Left hindlimb (tissue), 1 donor: ENCODE measurements around the gene PRICKLE3.
A peak's percentile ranks its signal among the peaks of the same experiment; 100 is the strongest.
"Not testable (repeated sequence)": the region's sequence is repeated elsewhere in the genome, so short reads cannot be mapped to it uniquely, and the experiment has no call there.

ENCODE experiments used
- DNase-seq: peaks from one replicate; pipeline ENCODE4 v3.0.0-alpha.2; 2018

PRICKLE3 gene

DNA sequence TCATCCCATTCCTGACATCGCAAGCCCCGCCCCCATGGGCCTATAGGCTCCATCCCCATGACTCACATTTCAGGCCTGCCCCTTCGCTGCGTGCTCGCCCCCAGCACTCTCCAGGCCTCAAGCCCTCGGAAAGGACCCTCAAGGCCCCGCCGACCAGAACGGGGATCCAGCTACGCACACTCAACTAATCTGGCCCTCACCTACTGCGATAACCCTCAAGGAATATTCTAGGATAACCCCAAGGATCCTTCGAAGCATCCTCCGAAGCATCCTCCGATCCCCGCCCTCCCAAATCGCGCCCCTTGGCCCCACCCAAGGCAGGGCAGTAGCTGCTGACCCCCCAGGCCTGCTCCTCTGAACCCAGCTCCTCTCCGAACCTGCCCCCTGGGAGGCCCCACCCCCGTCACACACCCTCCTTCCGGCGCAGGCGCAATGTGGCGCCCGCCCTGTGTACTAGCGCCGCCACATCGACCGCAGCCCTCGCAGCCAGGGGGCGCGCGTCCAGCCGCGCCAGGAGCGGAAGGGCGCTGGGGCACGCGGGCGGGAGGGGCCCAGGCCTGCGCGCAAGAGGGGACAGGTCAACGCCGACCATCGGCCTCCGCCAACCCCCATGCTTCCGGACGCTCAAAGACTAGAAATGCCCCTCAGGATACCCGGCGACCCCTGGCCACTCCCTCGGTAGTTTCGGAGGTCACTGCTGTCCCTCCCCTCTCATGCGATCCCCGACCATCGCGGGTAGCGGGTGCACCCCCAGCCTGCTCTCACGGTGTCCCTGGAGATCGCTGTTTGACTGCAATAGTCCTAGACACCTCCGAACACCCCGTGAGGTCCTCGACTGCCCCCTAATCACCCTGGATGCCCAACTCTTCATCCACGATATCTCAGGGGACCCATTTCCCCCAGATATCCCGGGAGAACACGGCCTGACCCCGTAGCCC, 30.0 kb downstream of the PRICKLE3 start:
- DNase-seq: peak; percentile 92

DNA sequence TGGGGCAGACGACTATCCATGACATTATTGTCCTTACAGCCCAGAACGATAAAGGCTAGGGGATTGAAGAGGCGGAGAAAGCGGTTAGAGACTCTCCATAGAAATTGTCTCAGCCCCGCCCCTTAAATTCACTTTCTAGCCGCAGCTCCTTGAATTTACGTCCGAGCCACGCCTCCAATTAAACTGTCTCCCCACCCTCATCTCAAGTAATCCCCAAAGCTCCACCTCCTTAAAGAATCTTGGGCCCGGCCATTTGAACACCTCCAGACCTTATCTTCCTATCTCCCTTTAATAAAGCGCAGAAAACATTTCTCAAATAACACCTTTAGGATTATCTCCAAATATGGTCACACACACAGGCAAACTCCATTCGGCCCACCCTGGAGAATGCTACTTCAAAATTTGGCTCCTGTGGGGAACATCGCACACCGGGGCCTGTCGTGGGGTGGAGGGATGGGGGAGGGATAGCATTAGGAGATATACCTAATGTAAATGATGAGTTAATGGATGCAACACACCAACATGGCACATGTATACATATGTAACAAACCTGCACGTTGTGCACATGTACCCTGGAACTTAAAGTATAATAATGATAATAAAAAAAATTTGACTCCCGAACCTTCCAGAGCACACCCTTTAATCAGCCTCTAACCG, 30.8 kb downstream of the PRICKLE3 start:
- DNase-seq: peak; percentile 48

DNA sequence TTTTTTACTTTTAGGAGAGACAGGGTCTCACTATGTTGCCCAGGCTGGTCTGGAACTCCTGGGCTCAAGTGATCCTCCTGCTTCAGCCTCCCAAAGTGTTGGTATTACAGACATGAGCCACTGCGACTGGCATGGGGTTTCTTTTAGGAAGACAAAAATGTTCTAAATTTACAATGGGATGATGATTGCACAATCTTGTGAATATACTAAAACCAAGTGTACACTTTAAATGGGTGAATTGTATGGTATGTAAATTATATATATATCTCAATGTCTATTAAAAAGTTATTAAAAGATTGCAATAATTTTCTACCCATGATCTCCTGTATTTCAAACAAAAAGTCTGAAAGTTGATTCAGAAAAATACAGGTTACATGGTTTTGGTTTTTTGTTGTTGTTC, 32.7 kb downstream of the PRICKLE3 start:
- no peak for DNase-seq

DNA sequence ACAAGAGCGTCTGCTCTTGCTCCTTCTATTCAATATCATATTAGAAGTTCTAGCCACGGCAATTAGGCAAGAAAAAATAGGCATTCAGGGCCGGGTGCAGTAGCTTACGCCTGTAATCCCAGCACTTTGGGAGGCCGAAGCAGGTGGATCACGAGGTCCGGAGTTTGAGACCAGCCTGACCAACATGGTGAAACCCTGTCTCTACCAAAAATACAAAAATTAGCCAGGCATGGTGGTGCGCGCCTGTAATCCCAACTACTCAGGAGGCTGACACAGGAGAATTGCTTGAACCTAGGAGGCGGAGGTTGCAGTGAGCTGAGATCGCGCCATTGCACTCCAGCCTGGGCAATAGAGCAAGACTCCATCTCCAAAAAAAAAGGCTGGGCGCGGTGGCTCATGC, 36.9 kb downstream of the PRICKLE3 start:
- DNase-seq: not testable (repeated sequence)

DNA sequence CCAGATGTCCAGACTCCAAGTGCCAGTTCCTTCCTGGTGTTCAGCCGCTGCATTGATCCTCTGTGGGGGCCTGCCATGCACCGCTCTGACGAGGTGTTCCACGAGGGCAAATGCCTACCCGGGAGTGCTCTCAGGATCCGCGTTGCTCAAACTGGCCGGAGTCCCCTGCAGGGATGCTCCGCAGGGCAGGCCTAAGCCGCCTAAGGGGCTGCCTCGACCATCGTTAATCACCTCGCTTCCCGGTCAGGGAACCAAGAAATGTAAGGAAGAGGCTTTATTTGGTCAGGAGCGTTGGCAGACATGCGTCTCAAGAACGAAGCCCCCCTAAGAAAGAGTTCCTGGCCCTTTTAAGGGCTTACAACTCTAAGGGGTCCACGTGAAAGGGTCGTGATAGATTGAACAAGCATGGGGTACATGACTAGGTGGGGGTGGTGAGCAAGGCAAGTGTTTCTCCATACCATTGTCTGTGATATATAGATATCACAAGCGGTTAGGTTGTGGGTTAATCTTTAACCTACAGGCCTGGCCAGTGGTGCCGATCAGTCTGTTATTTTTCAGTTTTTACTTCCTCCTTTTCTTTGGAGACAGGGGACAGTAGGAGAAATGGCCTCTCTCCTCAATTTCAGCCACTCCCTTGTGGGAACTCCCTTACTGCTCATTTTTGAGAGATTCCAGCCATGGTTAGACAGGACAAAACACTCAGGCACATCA, 37.6 kb downstream of the PRICKLE3 start:
- DNase-seq: not testable (repeated sequence)

DNA sequence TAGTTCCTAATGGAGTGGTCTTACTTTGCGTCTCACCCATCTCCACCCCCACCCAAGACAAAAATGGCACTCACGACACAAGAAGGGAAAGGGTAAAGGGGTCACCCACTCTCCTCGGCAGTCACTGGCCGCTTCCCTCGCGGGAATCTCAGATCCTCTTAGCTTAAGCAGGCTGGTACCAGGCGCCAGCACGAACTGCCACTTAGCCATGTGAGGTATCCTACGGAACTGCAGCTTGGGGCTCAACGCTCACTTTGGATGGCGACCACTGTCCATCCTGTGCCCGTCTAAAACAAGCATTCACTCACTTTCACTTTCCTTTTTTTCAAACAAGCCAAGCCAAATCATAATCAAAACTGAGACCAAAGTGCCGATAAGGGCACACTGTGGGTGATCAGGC, 38.2 kb downstream of the PRICKLE3 start:
- no peak for DNase-seq

DNA sequence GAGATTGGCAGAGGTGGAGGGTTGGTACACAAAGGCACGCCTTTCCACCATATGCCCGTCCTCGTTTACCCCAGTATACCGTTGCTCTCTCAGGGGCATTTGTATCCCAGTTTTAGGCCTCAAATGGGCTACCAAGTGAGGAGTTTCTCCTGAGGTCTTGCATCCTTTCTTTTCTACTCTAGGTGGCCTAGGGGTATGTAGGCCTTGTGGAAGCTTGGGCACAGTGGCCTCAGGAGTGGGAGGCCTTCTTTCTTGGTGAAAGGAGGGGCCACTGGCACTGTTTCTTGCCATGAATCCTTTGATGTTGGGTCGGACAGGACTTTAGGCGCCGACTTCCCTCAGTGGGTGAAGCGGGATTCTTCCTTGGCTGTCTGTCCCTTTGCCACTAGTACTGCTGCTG, 38.9 kb downstream of the PRICKLE3 start:
- DNase-seq: no peak

DNA sequence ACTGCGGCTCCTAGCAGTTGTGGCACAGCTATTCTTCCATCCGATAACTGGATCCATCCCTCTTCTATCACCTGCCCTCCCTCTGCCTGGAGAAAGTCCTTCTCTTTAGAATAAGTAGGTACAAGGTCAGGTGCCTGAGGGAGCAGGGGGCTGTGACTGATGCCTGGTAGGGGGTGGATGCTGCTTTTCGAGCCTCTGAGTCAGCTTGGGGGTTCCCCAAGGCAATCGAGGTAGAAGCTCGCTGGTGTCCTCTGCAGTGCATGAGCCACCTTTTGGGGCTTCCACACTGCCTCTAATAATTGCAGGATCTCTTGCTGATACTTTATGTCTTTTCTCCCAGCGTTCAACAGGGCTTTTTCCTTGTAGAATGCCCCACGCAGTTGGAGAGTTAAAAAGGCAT, 43.0 kb downstream of the PRICKLE3 start:
- DNase-seq: not testable (repeated sequence)

DNA sequence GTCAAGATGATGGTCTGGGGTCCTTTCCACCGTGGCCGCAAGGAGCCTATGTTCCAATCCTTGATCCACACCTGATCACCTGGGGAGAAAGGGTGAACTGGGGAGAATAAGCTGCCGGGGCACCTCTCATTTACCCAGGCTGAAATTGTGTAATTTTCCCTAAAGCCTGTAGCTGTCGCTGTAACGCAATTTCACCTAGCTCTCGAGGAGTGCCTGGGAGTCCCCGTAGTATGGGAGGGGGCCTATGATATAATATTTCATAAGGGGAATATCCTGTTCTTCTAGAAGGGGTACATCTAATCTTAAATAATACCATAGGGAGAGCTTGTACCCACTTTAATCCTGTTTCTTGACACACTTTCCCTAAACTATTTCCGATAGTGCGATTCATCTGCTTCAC, 43.9 kb downstream of the PRICKLE3 start:
- DNase-seq: not testable (repeated sequence)

DNA sequence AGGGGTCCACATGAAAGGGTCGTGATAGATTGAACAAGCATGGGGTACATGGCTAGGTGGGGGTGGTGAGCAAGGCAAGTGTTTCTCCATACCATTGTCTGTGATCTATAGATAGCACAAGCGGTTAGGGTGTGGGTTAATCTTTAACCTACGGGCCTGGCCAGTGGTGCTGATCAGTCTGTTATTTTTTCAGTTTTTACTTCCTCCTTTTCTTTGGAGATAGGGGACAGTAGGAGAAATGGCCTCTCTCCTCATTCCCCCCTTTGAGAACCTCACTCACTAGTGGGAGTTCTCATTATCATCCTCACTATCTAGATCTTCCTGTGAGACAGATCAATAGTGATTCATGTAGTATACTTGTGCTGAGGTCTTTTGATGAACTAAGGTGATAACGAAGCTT, 46.5 kb downstream of the PRICKLE3 start:
- no peak for DNase-seq

DNA sequence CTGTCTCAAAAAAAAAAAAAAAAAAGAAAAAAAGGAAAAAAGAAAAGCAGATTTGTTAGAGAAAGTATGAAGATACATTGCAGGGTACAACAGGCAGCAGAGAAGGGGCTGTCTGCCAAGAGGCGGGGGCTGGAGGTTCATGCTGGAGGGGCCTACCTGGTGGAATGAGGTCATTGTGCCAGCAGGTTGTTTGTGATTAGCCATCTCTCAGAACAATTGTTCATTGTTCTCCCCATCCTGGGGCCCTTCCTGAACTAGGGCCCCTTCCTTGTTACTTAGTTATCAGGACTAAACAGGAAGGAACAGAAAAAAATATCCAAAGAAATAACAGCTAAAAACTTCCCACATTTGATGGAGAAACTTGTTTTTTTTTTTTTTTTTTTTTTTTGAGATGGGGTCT, 48.7 kb downstream of the PRICKLE3 start:
- DNase-seq: no peak

DNA sequence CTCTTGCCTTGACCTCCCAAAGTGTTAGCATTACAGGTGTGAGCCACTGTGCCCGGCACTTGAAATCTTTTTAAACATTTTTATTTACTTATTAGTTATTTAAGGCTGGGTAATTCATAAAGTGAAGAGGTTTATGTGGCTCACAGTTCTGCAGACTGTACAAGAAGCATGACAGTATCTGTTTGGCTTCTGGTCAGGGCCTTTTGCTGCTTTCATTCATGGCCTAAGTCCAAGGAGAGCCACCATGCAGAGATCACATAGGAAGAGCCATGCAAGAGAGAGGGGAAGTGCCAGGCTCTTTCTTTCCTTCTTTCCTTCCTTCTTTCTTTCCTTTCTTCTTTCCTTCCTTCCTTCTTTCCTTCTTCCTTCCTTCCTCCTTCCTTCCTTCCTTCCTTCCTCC, 52.4 kb downstream of the PRICKLE3 start:
- no peak for DNase-seq

DNA sequence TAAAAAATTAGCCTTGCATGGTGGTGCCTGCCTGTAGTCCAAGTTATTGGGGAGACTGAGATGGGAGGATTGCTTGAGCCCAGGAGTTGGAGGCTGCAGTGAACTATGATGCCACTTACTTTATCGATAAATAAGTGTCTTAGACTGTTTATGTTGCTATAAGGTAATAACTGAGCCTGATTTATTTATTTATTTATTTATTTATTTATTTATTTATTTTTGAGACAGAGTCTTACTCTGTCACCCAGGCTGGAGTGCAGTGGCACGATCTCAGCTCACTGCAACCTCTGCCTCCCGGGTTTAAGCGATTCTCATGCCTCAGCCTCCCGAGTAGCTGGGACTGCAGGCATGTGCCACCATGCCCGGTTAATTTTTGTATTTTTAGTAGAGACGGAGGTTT, 53.9 kb downstream of the PRICKLE3 start:
- not testable (repeated sequence) for DNase-seq

DNA sequence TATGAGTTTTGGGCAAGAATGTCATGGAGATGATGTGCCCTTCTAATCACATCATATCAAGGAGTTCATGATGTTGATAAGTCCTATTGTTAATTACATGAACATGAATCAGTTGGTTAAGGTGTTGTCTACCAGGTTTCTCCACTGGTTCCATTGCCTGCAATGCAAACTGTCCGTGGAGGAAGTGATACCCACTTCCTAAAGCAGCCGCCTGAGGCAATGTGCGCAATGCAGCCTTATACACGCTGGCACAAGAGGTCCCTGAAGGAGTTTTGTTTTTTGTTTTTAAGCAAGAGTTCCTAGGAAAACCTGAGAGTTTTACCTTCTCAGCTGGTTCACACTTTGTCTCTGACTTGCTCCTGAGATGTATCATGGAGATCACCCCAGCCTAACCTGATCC, 56.7 kb downstream of the PRICKLE3 start:
- DNase-seq: no peak

DNA sequence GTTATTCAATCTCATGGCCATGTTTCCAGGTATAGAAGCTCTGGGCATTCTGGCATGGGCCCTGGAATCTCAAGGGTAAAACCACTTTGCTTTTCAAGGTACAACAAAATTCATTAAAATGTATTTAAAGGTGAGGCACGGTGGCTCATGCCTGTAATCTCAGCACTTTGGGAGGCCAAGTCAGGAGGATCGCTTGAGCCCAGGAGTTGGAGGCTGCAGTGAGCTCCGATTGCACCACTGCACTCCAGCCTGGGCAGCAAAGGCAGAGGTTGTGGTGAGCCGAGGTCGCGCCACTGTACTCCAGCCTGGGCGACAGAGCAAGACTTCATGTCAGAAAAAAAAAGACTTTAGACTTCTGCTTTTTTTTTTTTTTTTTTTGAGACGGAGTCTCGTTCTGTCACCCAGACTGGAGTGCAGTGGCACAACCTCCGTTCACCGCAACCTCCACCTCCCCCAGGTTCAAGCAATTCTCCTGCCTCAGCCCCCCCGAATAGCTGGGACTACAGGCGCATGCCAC, 58.4 kb downstream of the PRICKLE3 start:
- not testable (repeated sequence) for DNase-seq
